ENCODE measurements around the gene IFIT3. TPM values are rescaled to one million over a fixed set of nuclear protein-coding genes. Genes with fewer than 3 reads are reported as not detected.

The IFIT3 gene
- total RNA-seq, 2 experiments from 2014 or later, result 14.7 to 15.2 TPM

GRCh38 chr10:89355394-89355931 is 27.7 kb downstream of the IFIT3 start:
- Mint-ChIP-seq H3K4me3 (no peak overlapping the region), H3K27me3 (peaks cover 14% of the 10 kb centered on the region), H3K4me1 (ENCODE audit: low read depth) (peaks cover 21% of the 10 kb centered on the region), H3K9me3 (no peaks in the 10 kb centered on the region), H3K36me3 (peaks cover 3% of the 10 kb centered on the region), H3K27ac (no peak overlapping the region)
- ChIA-PET POLR2A (interaction anchor here (1.2 kb wide), 1 partner anchor 12 kb away, joined by 4 read pairs; no protein-coding TSS in a partner anchor), CTCF (interaction anchor here (1.4 kb wide), 1 partner anchor 10 kb away, joined by 3 read pairs; no protein-coding TSS in a partner anchor)
- intact Hi-C loops (cut with micrococcal nuclease), result no loop called here
- no peak for DNase-seq

GRCh38 chr10:89357096-89357495 is 29.3 kb downstream of the IFIT3 start:
- Mint-ChIP-seq H3K4me3 (no peak overlapping the region), H3K36me3 (peaks cover 3% of the 10 kb centered on the region), H3K9me3 (no peaks in the 10 kb centered on the region), H3K27ac (no peak overlapping the region), H3K4me1 (ENCODE audit: low read depth) (peaks cover 5% of the 10 kb centered on the region), H3K27me3 (peaks cover 11% of the 10 kb centered on the region)
- ChIA-PET POLR2A (no interaction called here), CTCF (no interaction called here)
- intact Hi-C loops (cut with micrococcal nuclease), result no loop called here
- no peak for DNase-seq

GRCh38 chr10:89357975-89358374 is 30.2 kb downstream of the IFIT3 start:
- Mint-ChIP-seq H3K4me1 (ENCODE audit: low read depth) (peaks cover 4% of the 10 kb centered on the region), H3K27ac (no peak overlapping the region), H3K27me3 (peaks cover 7% of the 10 kb centered on the region), H3K36me3 (peaks cover 3% of the 10 kb centered on the region), H3K4me3 (no peak overlapping the region), H3K9me3 (no peaks in the 10 kb centered on the region)
- DNase-seq, result no peak
- POLR2A ChIA-PET, result no interaction called here
- intact Hi-C loops (cut with micrococcal nuclease), result no loop called here
- CTCF ChIA-PET, result no interaction called here

GRCh38 chr10:89360157-89360556 is 32.4 kb downstream of the IFIT3 start:
- no peaks in the 10 kb centered on the region for H3K36me3 Mint-ChIP-seq
- CTCF ChIA-PET, result no interaction called here

GRCh38 chr10:89362929-89363328 is 35.1 kb downstream of the IFIT3 start:
- POLR2A ChIA-PET, result no interaction called here

More at GRCh38 chr10:89360157-89360556, 32.4 kb downstream of the IFIT3 start:
- no peak for DNase-seq
- intact Hi-C loops (cut with micrococcal nuclease), result no loop called here
- Mint-ChIP-seq H3K27ac (no peak overlapping the region), H3K9me3 (no peaks in the 10 kb centered on the region), H3K27me3 (no peaks in the 10 kb centered on the region), H3K4me3 (no peak overlapping the region), H3K4me1 (ENCODE audit: low read depth) (peaks cover 17% of the 10 kb centered on the region)
- POLR2A ChIA-PET, result no interaction called here

GRCh38 chr10:89363729-89364442 is 36.1 kb downstream of the IFIT3 start:
- Mint-ChIP-seq H3K36me3 (no peaks in the 10 kb centered on the region), H3K4me1 (ENCODE audit: low read depth) (peaks cover 24% of the 10 kb centered on the region), H3K9me3 (peaks cover 4% of the 10 kb centered on the region), H3K27ac (no peak overlapping the region), H3K27me3 (no peaks in the 10 kb centered on the region), H3K4me3 (no peak overlapping the region)
- DNase-seq, result no peak
- intact Hi-C loops (cut with micrococcal nuclease), result no loop called here
- CTCF ChIA-PET, result interaction anchor here (1.0 kb wide), 1 partner anchor 16 kb away, joined by 3 read pairs; no protein-coding TSS in a partner anchor
- POLR2A ChIA-PET, result no interaction called here

More at GRCh38 chr10:89362929-89363328, 35.1 kb downstream of the IFIT3 start:
- Mint-ChIP-seq H3K27ac (no peak overlapping the region), H3K4me1 (ENCODE audit: low read depth) (peaks cover 23% of the 10 kb centered on the region), H3K27me3 (no peaks in the 10 kb centered on the region), H3K9me3 (peaks cover 4% of the 10 kb centered on the region), H3K4me3 (no peak overlapping the region), H3K36me3 (no peaks in the 10 kb centered on the region)
- intact Hi-C loops (cut with micrococcal nuclease), result no loop called here
- DNase-seq, result no peak
- CTCF ChIA-PET, result interaction anchor here (0.8 kb wide), 1 partner anchor 94 kb away, joined by 3 read pairs; no protein-coding TSS in a partner anchor

- no peak for DNase-seq
- Mint-ChIP-seq H3K27ac (no peak overlapping the region), H3K4me3 (no peak overlapping the region), H3K4me1 (ENCODE audit: low read depth) (peaks cover 24% of the 10 kb centered on the region), H3K27me3 (no peaks in the 10 kb centered on the region), H3K36me3 (no peaks in the 10 kb centered on the region), H3K9me3 (peaks cover 4% of the 10 kb centered on the region)
- intact Hi-C loops (cut with micrococcal nuclease), result no loop called here
- ChIA-PET POLR2A (no interaction called here), CTCF (interaction anchor here (1.0 kb wide), 1 partner anchor 17 kb away, joined by 3 read pairs; no protein-coding TSS in a partner anchor)
Observed at GRCh38 chr10:89364531-89364930, 36.7 kb downstream of the IFIT3 start.

GRCh38 chr10:89367529-89367928 is 39.7 kb downstream of the IFIT3 start:
- ChIA-PET CTCF (interaction anchor here (1.2 to 3.0 kb wide), 3 partner anchors 21 to 77 kb away, joined by 3 to 14 read pairs (median 3); no protein-coding TSS in a partner anchor), POLR2A (interaction anchor here (0.6 to 0.7 kb wide), 2 partner anchors 11 to 74 kb away, joined by 3 to 4 read pairs; no protein-coding TSS in a partner anchor)
- peaks cover 23% of the 10 kb centered on the region for H3K4me1 Mint-ChIP-seq (ENCODE audit: low read depth)
- intact Hi-C loops (cut with micrococcal nuclease), result no loop called here
- H3K27ac Mint-ChIP-seq, result no peak overlapping the region
- peaks cover 4% of the 10 kb centered on the region for H3K9me3 Mint-ChIP-seq
- H3K36me3 Mint-ChIP-seq, result no peaks in the 10 kb centered on the region
- no peak for DNase-seq
- no peaks in the 10 kb centered on the region for H3K27me3 Mint-ChIP-seq
- no peak overlapping the region for H3K4me3 Mint-ChIP-seq

GRCh38 chr10:89368129-89368528 is 40.3 kb downstream of the IFIT3 start:
- intact Hi-C loops (cut with micrococcal nuclease), result loop anchor here (2.0 kb wide), 1 partner anchor 67 kb away; no protein-coding TSS in a partner anchor
- ChIA-PET POLR2A (interaction anchor here (0.6 kb wide), 1 partner anchor 12 kb away, joined by 4 read pairs; no protein-coding TSS in a partner anchor), CTCF (interaction anchor here (1.0 to 3.0 kb wide), 6 partner anchors 17 to 151 kb away, joined by 3 to 14 read pairs (median 6); partner anchors contain the start of gene IFIT2)
- Mint-ChIP-seq H3K4me1 (ENCODE audit: low read depth) (peaks cover 19% of the 10 kb centered on the region), H3K36me3 (no peaks in the 10 kb centered on the region), H3K4me3 (no peak overlapping the region), H3K27me3 (no peaks in the 10 kb centered on the region), H3K9me3 (peaks cover 4% of the 10 kb centered on the region), H3K27ac (no peak overlapping the region)
- DNase-seq, result no peak

- no peak overlapping the region for H3K4me3 Mint-ChIP-seq
- POLR2A ChIA-PET, result no interaction called here
- DNase-seq, result no peak
Observed at GRCh38 chr10:89369156-89370105, 41.6 kb downstream of the IFIT3 start.

GRCh38 chr10:89371079-89371478 is 43.3 kb downstream of the IFIT3 start:
- no peak overlapping the region for H3K27ac Mint-ChIP-seq
- H3K36me3 Mint-ChIP-seq, result no peaks in the 10 kb centered on the region
- ChIA-PET CTCF (no interaction called here), POLR2A (no interaction called here)
- peaks cover 8% of the 10 kb centered on the region for H3K4me1 Mint-ChIP-seq (ENCODE audit: low read depth)
- intact Hi-C loops (cut with micrococcal nuclease), result no loop called here
- H3K4me3 Mint-ChIP-seq, result no peak overlapping the region
- H3K27me3 Mint-ChIP-seq, result no peaks in the 10 kb centered on the region
- peaks cover 3% of the 10 kb centered on the region for H3K9me3 Mint-ChIP-seq
- DNase-seq, result no peak

More at GRCh38 chr10:89369156-89370105, 41.6 kb downstream of the IFIT3 start:
- intact Hi-C loops (cut with micrococcal nuclease), result loop anchor here (2.0 kb wide), 1 partner anchor 69 kb away; no protein-coding TSS in a partner anchor
- Mint-ChIP-seq H3K27ac (no peak overlapping the region), H3K27me3 (no peaks in the 10 kb centered on the region), H3K4me1 (ENCODE audit: low read depth) (peaks cover 11% of the 10 kb centered on the region), H3K9me3 (peaks cover 4% of the 10 kb centered on the region), H3K36me3 (no peaks in the 10 kb centered on the region)
- CTCF ChIA-PET, result interaction anchor here (0.7 to 3.0 kb wide), 13 partner anchors 9 to 155 kb away, joined by 3 to 14 read pairs (median 5); partner anchors contain the start of genes IFIT1 and IFIT2

All from activated CD4-positive, alpha-beta memory T cell treated with anti-CD3 and anti-CD28 coated beads for 36 hours (primary cell).